SK-N-SH (cell line): ENCODE data around the gene ITGA6.

Experiments
- EP300 ChIP-seq, 2 experiments: IDR thresholded peaks; 2 replicates each; pipeline versions ENCODE4 v1.4.0 to v1.6.1; 2012; ENCODE audit warnings: borderline replicate concordance in 1 of 2, low read depth in 1 of 2, low read length in 1 of 2
- FOXJ3 ChIP-seq: sonication (generic); formaldehyde crosslinking; IDR thresholded peaks from 2 replicates; pipeline ENCODE4 v1.5.1; 2020; ENCODE audit warnings: mild to moderate bottlenecking, missing genetic modification reagents
- RXRA ChIP-seq: IDR thresholded peaks from 2 replicates; pipeline ENCODE4 v1.4.0; 2012; ENCODE audit warnings: low read depth, mild to moderate bottlenecking, borderline replicate concordance

GRCh38 chr2:172462849-172463381 lies 35.5 kb downstream of the ITGA6 start:
- TF ChIP-seq FOXJ3 (CRISPR knock-in tag) (no peak), EP300 (IDR thresholded peaks at IDR 0.05; ENCODE audit: borderline replicate concordance in 1 of 2, low read depth in 1 of 2, low read length in 1 of 2) (no peak), RXRA (no peak)
